Measurements from ENCODE around the gene TNFAIP1.

TNFAIP1 gene

GRCh38 chr17:28345419-28346198 lies 10.0 kb downstream of the TNFAIP1 start:
- DNase-seq (ENCODE audit: low read depth in 2 of 2), result no peak

- no peak for DNase-seq (ENCODE audit: low read depth in 2 of 2)
Measured at GRCh38 chr17:28346199-28346580, 10.6 kb downstream of the TNFAIP1 start.

- no peak for DNase-seq (ENCODE audit: low read depth in 2 of 2)
Measured at GRCh38 chr17:28346746-28347246, 11.2 kb downstream of the TNFAIP1 start.

- no peak for DNase-seq (ENCODE audit: low read depth in 2 of 2)
Measured at GRCh38 chr17:28347261-28347891, 11.8 kb downstream of the TNFAIP1 start.

- DNase-seq (ENCODE audit: low read depth in 2 of 2), result no peak
Measured at GRCh38 chr17:28348979-28349378, 13.4 kb downstream of the TNFAIP1 start.

- DNase-seq (ENCODE audit: low read depth in 2 of 2), result no peak
Measured at GRCh38 chr17:28350271-28350670, 14.7 kb downstream of the TNFAIP1 start.

- DNase-seq (ENCODE audit: low read depth in 2 of 2), result peak; percentile 92 to 93
Measured at GRCh38 chr17:28357061-28357900, 21.7 kb downstream of the TNFAIP1 start, which contains the start of gene POLDIP2. Gene POLDIP2, minus strand, starts transcription at chr17:28357527. Its CDS starts 79 bp downstream, at chr17:28357448.

GRCh38 chr17:28357901-28358197 lies 22.3 kb downstream of the TNFAIP1 start:
- DNase-seq (ENCODE audit: low read depth in 2 of 2), result no peak

GRCh38 chr17:28363186-28363585 lies 27.6 kb downstream of the TNFAIP1 start:
- no peak for DNase-seq (ENCODE audit: low read depth in 2 of 2)

- no peak for DNase-seq (ENCODE audit: low read depth in 2 of 2)
Measured at GRCh38 chr17:28363776-28364650, 28.5 kb downstream of the TNFAIP1 start.

- DNase-seq (ENCODE audit: low read depth in 2 of 2), result no peak
Measured at GRCh38 chr17:28364665-28365363, 29.3 kb downstream of the TNFAIP1 start, which contains the start of gene SEBOX. Gene SEBOX, minus strand, starts transcription at chr17:28365199. Its CDS starts 48 bp downstream, at chr17:28365151.

GRCh38 chr17:28365487-28365886 lies 29.9 kb downstream of the TNFAIP1 start:
- DNase-seq (ENCODE audit: low read depth in 2 of 2), result no peak

GRCh38 chr17:28366605-28367004 lies 31.0 kb downstream of the TNFAIP1 start:
- DNase-seq (ENCODE audit: low read depth in 2 of 2), result no peak

- DNase-seq (ENCODE audit: low read depth in 2 of 2), result no peak
Measured at GRCh38 chr17:28367641-28368305, 32.2 kb downstream of the TNFAIP1 start.

GRCh38 chr17:28368306-28368831 lies 32.8 kb downstream of the TNFAIP1 start:
- no peak for DNase-seq (ENCODE audit: low read depth in 2 of 2)

GRCh38 chr17:28368915-28369683 lies 33.5 kb downstream of the TNFAIP1 start:
- DNase-seq (ENCODE audit: low read depth in 2 of 2), result no peak

- no peak for DNase-seq (ENCODE audit: low read depth in 2 of 2)
Measured at GRCh38 chr17:28369684-28370034, 34.1 kb downstream of the TNFAIP1 start.

GRCh38 chr17:28370035-28370743 lies 34.6 kb downstream of the TNFAIP1 start, which contains the start of gene VTN:
Gene VTN, minus strand, starts transcription at chr17:28370307. Its CDS starts 104 bp downstream, at chr17:28370203.
- no peak for DNase-seq (ENCODE audit: low read depth in 2 of 2)

Measured in stimulated activated CD4-positive, alpha-beta T cell treated with anti-CD3 and anti-CD28 coated beads, Interleukin-15, amount 100 ng/mL, for 48 hours (primary cell).